Activated CD8-positive, alpha-beta T cell treated with anti-CD3 and anti-CD28 coated beads for 36 hours (primary cell): Measurements from ENCODE around the gene ABR. TPM values are rescaled to one million over a fixed set of nuclear protein-coding genes. Genes with fewer than 3 reads are reported as not detected.
"Not testable (repeated sequence)": the region's sequence is repeated elsewhere in the genome, so short reads cannot be mapped to it uniquely, and the experiment has no call there.

Experiments used
- ATAC-seq: fragments of 200-7000 bp; cut with Tn5 transposase; one replicate; pipeline ENCODE4 v1.10.0; 2021; ENCODE audit warnings: mild to moderate bottlenecking, moderate library complexity
- CTCF ChIA-PET: fragments of 350-600 bp; sonication (Branson Sonifier 250); formaldehyde crosslinking; loops from one replicate; lab custom pipeline; 2021; ENCODE audit warnings: antibody characterized with exemption; lab: Charles Lee
- POLR2A ChIA-PET: fragments of 350-600 bp; sonication (Branson Sonifier 250); formaldehyde crosslinking; loops from one replicate; lab custom pipeline; 2021; ENCODE audit warnings: antibody characterized with exemption; lab: Charles Lee
- DNase-seq: peaks from one replicate; pipeline ENCODE4 v3.0.0-alpha.2; 2020
- H3K27ac Mint-ChIP-seq: one replicate; pipeline ENCODE4 v1.8.0; 2021; ENCODE audit warnings: mild to moderate bottlenecking, mixed read lengths
- H3K27me3 Mint-ChIP-seq: one replicate; pipeline ENCODE4 v1.8.0; 2021; ENCODE audit warnings: mixed read lengths
- H3K36me3 Mint-ChIP-seq: one replicate; pipeline ENCODE4 v1.8.0; 2021; ENCODE audit warnings: low read depth, mixed read lengths
- H3K4me1 Mint-ChIP-seq: one replicate; pipeline ENCODE4 v1.8.0; 2021; ENCODE audit warnings: low read depth, mixed read lengths
- H3K4me3 Mint-ChIP-seq: one replicate; pipeline ENCODE4 v1.8.0; 2021; ENCODE audit warnings: mild to moderate bottlenecking, moderate library complexity, mixed read lengths
- H3K9me3 Mint-ChIP-seq: one replicate; pipeline ENCODE4 v1.8.0; 2021; ENCODE audit warnings: mixed read lengths
- CTCF ChIP-seq: fragments of 200-600 bp; IDR thresholded peaks from one replicate; pipeline ENCODE4 v1.8.0; 2022; ENCODE audit warnings: antibody characterized with exemption, mild to moderate bottlenecking
- intact Hi-C: fragments of 100-400 bp; cut with micrococcal nuclease; formaldehyde crosslinking; loops from one replicate; pipeline ENCODE4 v1.10.0; 2022
- total RNA-seq, 2 experiments: library from RNA; stranded (reverse); gene quantifications; one replicate each; pipeline ENCODE4 v1.2.3, GENCODE V29; 2021

Gene ABR
- total RNA-seq, 2 experiments from 2014 or later = 44.4 to 46.6 TPM

- H3K9me3 Mint-ChIP-seq = no peaks in the 10 kb centered on the region
- no peaks in the 10 kb centered on the region for H3K36me3 Mint-ChIP-seq
- CTCF ChIA-PET = interaction anchor here (0.6 to 3.6 kb wide), 2 partner anchors 15 to 50 kb away, joined by 3 to 15 read pairs; no protein-coding TSS in a partner anchor
- DNase-seq = peak; percentile 26
- POLR2A ChIA-PET = no interaction called here
- H3K27ac Mint-ChIP-seq = no peak overlapping the region
- peak overlapping the region; percentile 16 for H3K4me3 Mint-ChIP-seq
- H3K27me3 Mint-ChIP-seq = no peaks in the 10 kb centered on the region
- intact Hi-C loops = no loop called here
- ATAC-seq = peak; percentile 39
- H3K4me1 Mint-ChIP-seq = no peaks in the 10 kb centered on the region
- no peak for TF ChIP-seq CTCF
Observed at GRCh38 chr17:1137465-1137894, 42.3 kb downstream of the ABR start.

DNA sequence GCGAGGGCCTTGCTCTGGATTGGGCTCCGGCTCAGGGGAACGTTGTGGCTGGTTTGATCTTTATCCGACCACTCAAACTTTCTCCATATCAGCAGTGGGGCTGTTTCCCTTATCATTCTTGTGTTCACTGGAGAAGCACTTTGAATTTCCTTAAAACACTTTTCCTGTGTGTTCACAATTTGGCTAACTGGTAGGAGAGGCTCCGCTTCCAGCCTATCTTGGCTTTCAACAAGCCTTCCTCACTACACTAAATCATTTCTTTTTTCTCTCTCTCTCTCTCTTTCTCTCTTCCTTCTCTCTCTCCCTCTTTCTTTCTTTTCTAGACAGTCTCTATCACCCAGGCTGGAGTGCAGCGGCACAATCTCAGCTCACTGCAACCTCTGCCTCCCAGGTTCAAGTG is 43.0 kb downstream of the ABR start:
- Mint-ChIP-seq H3K9me3 (no peaks in the 10 kb centered on the region), H3K27me3 (no peaks in the 10 kb centered on the region), H3K36me3 (no peaks in the 10 kb centered on the region), H3K4me1 (no peaks in the 10 kb centered on the region), H3K27ac (no peak overlapping the region), H3K4me3 (no peak overlapping the region)
- no peak for ATAC-seq
- ChIA-PET POLR2A (no interaction called here), CTCF (interaction anchor here (3.6 kb wide), 1 partner anchor 14 kb away, joined by 15 read pairs; no protein-coding TSS in a partner anchor)
- no peak for DNase-seq
- intact Hi-C loops = no loop called here
- TF ChIP-seq CTCF = no peak

DNA sequence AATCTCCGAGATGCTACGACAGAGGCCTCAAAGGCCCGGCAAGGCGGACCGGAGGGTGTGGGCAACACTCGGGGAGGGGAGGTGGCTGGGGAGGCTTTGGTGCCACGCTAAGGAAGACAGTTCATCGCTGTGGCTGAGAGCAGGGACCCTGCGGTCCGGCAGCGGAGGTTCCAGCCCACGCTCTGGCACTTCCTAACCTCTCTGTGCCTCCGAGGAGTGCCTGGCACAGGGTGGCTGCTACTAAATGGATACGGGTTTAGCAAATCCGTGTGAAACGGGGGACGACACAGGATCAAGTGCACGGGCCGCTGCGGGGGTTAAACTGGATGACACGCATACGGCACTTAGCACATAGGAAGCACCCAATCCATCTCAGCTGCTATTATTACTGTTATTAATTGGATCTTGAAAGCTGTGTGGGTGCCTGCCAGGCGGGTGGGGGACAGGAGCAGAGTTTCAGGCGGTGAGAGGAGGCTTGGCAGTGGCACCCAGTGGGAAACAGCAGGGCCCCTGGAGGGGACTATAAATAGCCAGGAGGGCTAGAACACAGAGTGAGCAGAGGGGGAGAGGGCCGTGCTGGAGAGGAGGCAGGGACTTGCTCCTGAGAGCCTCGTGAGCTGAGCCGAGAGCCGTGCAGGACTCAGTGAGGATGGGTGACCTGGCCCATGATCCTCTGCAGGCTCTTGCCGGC is 45.0 kb downstream of the ABR start:
- no peak for TF ChIP-seq CTCF
- Mint-ChIP-seq H3K27me3 (no peaks in the 10 kb centered on the region), H3K4me3 (no peak overlapping the region), H3K27ac (no peak overlapping the region), H3K4me1 (no peaks in the 10 kb centered on the region), H3K36me3 (no peaks in the 10 kb centered on the region), H3K9me3 (no peaks in the 10 kb centered on the region)
- ATAC-seq (no peak), DNase-seq (no peak)
- intact Hi-C loops = no loop called here
- ChIA-PET POLR2A (no interaction called here), CTCF (interaction anchor here (0.8 kb wide), 1 partner anchor 53 kb away, joined by 3 read pairs; no protein-coding TSS in a partner anchor)

DNA sequence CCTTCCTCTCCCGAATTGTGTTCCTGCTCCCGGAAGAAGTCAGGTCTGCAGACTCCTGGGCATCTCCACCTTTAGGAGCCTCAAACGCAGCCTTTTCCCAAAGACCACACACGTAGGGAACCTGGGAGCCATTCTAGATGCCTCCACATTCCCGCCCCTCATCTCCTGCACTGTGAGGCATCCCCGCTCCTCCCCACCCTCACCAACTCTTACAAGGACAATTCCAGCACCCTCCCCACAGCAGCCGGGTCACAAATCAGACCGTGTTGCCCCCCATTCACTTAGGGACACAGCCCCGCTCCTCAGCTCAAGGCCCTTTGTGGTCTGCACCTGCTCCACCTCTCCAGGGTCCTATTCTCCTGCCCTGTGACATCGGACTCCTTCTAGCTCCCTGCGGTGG is 49.6 kb downstream of the ABR start:
- ChIA-PET POLR2A (no interaction called here), CTCF (no interaction called here)
- Mint-ChIP-seq H3K27me3 (no peaks in the 10 kb centered on the region), H3K4me3 (no peak overlapping the region), H3K4me1 (no peaks in the 10 kb centered on the region), H3K36me3 (no peaks in the 10 kb centered on the region), H3K9me3 (peaks cover 3% of the 10 kb centered on the region), H3K27ac (no peak overlapping the region)
- intact Hi-C loops = no loop called here
- DNase-seq (no peak), ATAC-seq (no peak)
- no peak for TF ChIP-seq CTCF

- POLR2A ChIA-PET, CTCF ChIA-PET: not testable (repeated sequence)
Observed at GRCh38 chr17:1128463-1128862, 51.3 kb downstream of the ABR start.

More at GRCh38 chr17:1128463-1128862, 51.3 kb downstream of the ABR start:
- H3K9me3 Mint-ChIP-seq, H3K36me3 Mint-ChIP-seq, ATAC-seq, H3K27me3 Mint-ChIP-seq, H3K4me3 Mint-ChIP-seq, H3K4me1 Mint-ChIP-seq, H3K27ac Mint-ChIP-seq, intact Hi-C loops, DNase-seq: not testable (repeated sequence)
